ENCODE results near the gene WDR27.

Gene WDR27

DNA sequence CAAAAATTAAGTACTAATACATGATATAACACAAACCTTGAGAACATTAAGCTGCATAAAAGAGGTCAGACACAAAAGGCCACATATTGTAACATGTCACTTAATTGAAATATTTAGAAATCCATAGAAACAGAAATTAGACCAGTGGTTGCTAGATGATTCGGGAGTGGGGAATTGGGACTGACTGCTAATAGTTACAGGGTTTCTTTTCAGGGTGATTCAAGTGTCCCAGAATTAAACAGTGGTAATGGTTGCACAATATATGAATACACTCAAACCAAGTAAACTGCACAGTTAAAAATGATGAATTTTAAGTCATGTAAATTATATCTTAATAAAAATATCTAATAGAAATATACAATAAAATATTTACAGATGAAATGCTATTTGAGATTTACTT, 174.5 kb downstream of the WDR27 start:
- TF ChIP-seq CREB1 (IDR thresholded peaks at IDR 0.05; ENCODE audit: low read depth): no peak
- TF ChIP-seq YY1 (IDR thresholded peaks at IDR 0.05; ENCODE audit: low read depth): no peak
- TF ChIP-seq CEBPB (IDR thresholded peaks at IDR 0.05): no peak
- TF ChIP-seq ZBTB7A (IDR thresholded peaks at IDR 0.05; ENCODE audit: low read depth): no peak
- TF ChIP-seq, protein P1, sequence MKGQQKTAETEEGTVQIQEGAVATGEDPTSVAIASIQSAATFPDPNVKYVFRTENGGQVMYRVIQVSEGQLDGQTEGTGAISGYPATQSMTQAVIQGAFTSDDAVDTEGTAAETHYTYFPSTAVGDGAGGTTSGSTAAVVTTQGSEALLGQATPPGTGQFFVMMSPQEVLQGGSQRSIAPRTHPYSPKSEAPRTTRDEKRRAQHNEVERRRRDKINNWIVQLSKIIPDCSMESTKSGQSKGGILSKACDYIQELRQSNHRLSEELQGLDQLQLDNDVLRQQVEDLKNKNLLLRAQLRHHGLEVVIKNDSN (IDR thresholded peaks at IDR 0.05): no peak
- no peak for TF ChIP-seq RAD21 (IDR thresholded peaks at IDR 0.05; ENCODE audit: low read depth)
- TF ChIP-seq EP300 (IDR thresholded peaks at IDR 0.05; ENCODE audit: borderline replicate concordance): no peak
- no peak for TF ChIP-seq TAF1 (IDR thresholded peaks at IDR 0.05; ENCODE audit: low read depth)
- TF ChIP-seq, protein P2, sequence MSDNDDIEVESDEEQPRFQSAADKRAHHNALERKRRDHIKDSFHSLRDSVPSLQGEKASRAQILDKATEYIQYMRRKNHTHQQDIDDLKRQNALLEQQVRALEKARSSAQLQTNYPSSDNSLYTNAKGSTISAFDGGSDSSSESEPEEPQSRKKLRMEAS (IDR thresholded peaks at IDR 0.05): no peak
- TF ChIP-seq EGR1 (IDR thresholded peaks at IDR 0.05): no peak
- TF ChIP-seq TCF12 (IDR thresholded peaks at IDR 0.05; ENCODE audit: low read depth): no peak
- no peak for TF ChIP-seq TEAD4 (IDR thresholded peaks at IDR 0.05)
- no peak for TF ChIP-seq FOXM1 (IDR thresholded peaks at IDR 0.05; ENCODE audit: borderline replicate concordance, low read depth)
- no peak for TF ChIP-seq NFIC (IDR thresholded peaks at IDR 0.05)

DNA sequence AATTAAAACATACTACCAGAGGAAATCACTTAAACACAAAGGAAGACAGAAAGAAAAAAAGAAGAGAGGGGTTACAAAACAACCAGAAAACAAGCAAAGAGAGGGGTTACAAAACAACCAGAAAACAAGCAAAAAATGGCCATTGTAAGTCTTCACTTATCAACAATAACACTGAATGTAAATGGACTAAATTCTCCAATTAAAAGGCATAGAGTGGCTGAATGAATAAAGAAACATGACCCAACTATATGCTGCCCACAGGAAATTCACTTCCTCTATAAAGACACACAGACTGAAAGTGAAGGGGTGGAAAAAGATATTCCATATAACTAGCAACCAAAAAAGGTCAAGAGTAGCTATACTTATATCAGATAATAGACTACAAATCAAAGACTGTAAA, 180.0 kb downstream of the WDR27 start:
- TF ChIP-seq TCF12 (IDR thresholded peaks at IDR 0.05; ENCODE audit: low read depth) (no peak), EGR1 (IDR thresholded peaks at IDR 0.05) (no peak), CEBPB (IDR thresholded peaks at IDR 0.05) (no peak), YY1 (IDR thresholded peaks at IDR 0.05; ENCODE audit: low read depth) (no peak), TAF1 (IDR thresholded peaks at IDR 0.05; ENCODE audit: low read depth) (no peak), TEAD4 (IDR thresholded peaks at IDR 0.05) (no peak), EP300 (IDR thresholded peaks at IDR 0.05; ENCODE audit: borderline replicate concordance) (no peak), CREB1 (IDR thresholded peaks at IDR 0.05; ENCODE audit: low read depth) (no peak), RAD21 (IDR thresholded peaks at IDR 0.05; ENCODE audit: low read depth) (no peak), ZBTB7A (IDR thresholded peaks at IDR 0.05; ENCODE audit: low read depth) (no peak), NFIC (IDR thresholded peaks at IDR 0.05) (no peak), FOXM1 (IDR thresholded peaks at IDR 0.05; ENCODE audit: borderline replicate concordance, low read depth) (no peak)
- TF ChIP-seq, protein P3, sequence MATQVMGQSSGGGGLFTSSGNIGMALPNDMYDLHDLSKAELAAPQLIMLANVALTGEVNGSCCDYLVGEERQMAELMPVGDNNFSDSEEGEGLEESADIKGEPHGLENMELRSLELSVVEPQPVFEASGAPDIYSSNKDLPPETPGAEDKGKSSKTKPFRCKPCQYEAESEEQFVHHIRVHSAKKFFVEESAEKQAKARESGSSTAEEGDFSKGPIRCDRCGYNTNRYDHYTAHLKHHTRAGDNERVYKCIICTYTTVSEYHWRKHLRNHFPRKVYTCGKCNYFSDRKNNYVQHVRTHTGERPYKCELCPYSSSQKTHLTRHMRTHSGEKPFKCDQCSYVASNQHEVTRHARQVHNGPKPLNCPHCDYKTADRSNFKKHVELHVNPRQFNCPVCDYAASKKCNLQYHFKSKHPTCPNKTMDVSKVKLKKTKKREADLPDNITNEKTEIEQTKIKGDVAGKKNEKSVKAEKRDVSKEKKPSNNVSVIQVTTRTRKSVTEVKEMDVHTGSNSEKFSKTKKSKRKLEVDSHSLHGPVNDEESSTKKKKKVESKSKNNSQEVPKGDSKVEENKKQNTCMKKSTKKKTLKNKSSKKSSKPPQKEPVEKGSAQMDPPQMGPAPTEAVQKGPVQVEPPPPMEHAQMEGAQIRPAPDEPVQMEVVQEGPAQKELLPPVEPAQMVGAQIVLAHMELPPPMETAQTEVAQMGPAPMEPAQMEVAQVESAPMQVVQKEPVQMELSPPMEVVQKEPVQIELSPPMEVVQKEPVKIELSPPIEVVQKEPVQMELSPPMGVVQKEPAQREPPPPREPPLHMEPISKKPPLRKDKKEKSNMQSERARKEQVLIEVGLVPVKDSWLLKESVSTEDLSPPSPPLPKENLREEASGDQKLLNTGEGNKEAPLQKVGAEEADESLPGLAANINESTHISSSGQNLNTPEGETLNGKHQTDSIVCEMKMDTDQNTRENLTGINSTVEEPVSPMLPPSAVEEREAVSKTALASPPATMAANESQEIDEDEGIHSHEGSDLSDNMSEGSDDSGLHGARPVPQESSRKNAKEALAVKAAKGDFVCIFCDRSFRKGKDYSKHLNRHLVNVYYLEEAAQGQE (IDR thresholded peaks at IDR 0.05; ENCODE audit: low read depth): no peak
- TF ChIP-seq, protein P1 (IDR thresholded peaks at IDR 0.05): no peak
- TF ChIP-seq, protein P2 (IDR thresholded peaks at IDR 0.05): no peak

DNA sequence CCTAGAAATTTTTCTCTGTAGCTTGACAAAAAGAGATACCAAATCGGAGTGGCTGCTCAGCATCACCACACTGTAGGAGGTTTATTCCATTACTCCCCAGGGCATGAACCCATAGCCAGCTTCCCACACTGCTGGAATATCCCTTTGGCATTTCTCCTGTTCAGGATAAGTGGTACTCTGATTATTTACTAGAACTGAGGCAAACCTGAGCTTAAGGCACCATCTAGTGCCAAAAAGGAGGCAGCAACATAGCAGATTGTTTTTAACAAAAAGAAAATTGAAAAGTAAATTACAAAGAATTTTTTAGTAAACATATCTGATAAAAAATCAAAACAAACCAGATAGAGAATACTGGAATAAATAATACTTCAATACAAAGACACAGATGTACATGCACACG, 181.7 kb downstream of the WDR27 start:
- TF ChIP-seq, protein P1 (IDR thresholded peaks at IDR 0.05): no peak
- TF ChIP-seq TEAD4 (IDR thresholded peaks at IDR 0.05) (no peak), EGR1 (IDR thresholded peaks at IDR 0.05) (no peak), CREB1 (IDR thresholded peaks at IDR 0.05; ENCODE audit: low read depth) (no peak), ZBTB7A (IDR thresholded peaks at IDR 0.05; ENCODE audit: low read depth) (no peak), TAF1 (IDR thresholded peaks at IDR 0.05; ENCODE audit: low read depth) (no peak), RAD21 (IDR thresholded peaks at IDR 0.05; ENCODE audit: low read depth) (no peak), YY1 (IDR thresholded peaks at IDR 0.05; ENCODE audit: low read depth) (no peak), NFIC (IDR thresholded peaks at IDR 0.05) (no peak), EP300 (IDR thresholded peaks at IDR 0.05; ENCODE audit: borderline replicate concordance) (no peak), FOXM1 (IDR thresholded peaks at IDR 0.05; ENCODE audit: borderline replicate concordance, low read depth) (no peak), CEBPB (IDR thresholded peaks at IDR 0.05) (no peak)
- TF ChIP-seq, protein P2 (IDR thresholded peaks at IDR 0.05): no peak
- TF ChIP-seq, protein P3 (IDR thresholded peaks at IDR 0.05; ENCODE audit: low read depth): no peak

DNA sequence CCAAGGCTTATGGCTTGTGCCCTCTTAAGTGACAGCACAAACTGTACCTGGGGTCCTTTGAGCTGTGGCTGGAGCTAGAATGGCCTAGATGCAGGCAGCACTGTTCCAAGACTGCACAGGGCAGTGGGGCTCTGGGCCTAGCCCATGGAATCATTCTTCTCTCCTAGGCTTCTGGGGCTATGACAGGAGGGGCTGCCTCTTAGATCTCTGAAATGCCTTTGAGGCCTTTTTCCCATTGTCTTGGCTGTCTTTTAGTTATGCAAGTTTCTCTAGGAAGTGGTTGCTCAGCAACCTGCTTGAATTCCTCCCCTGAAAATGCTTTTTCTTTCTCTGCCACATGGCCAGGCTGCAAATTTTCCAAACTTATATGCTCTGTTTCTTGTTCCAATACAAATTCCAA, 183.4 kb downstream of the WDR27 start:
- no peak for TF ChIP-seq CREB1 (IDR thresholded peaks at IDR 0.05; ENCODE audit: low read depth)
- TF ChIP-seq ZBTB7A (IDR thresholded peaks at IDR 0.05; ENCODE audit: low read depth): no peak
- no peak for TF ChIP-seq YY1 (IDR thresholded peaks at IDR 0.05; ENCODE audit: low read depth)
- TF ChIP-seq, protein P1 (IDR thresholded peaks at IDR 0.05): no peak
- TF ChIP-seq, protein P3 (IDR thresholded peaks at IDR 0.05; ENCODE audit: low read depth): no peak
- no peak for TF ChIP-seq EP300 (IDR thresholded peaks at IDR 0.05; ENCODE audit: borderline replicate concordance)
- TF ChIP-seq, protein P2 (IDR thresholded peaks at IDR 0.05): no peak
- no peak for TF ChIP-seq TEAD4 (IDR thresholded peaks at IDR 0.05)
- no peak for TF ChIP-seq EGR1 (IDR thresholded peaks at IDR 0.05)
- no peak for TF ChIP-seq NFIC (IDR thresholded peaks at IDR 0.05)
- TF ChIP-seq TCF12 (IDR thresholded peaks at IDR 0.05; ENCODE audit: low read depth): no peak
- no peak for TF ChIP-seq CEBPB (IDR thresholded peaks at IDR 0.05)
- no peak for TF ChIP-seq RAD21 (IDR thresholded peaks at IDR 0.05; ENCODE audit: low read depth)
- TF ChIP-seq TAF1 (IDR thresholded peaks at IDR 0.05; ENCODE audit: low read depth): no peak
- TF ChIP-seq FOXM1 (IDR thresholded peaks at IDR 0.05; ENCODE audit: borderline replicate concordance, low read depth): no peak
